DMS79 treated with DMSO at 0.1 percent for 48 hours (cell line): Measurements from ENCODE around the gene NECAB2.

Experiments
- DNase-seq: peaks from one replicate; lab custom pipeline; 2025; lab: John Stamatoyannopoulos, UW

Gene NECAB2

GRCh38 chr16:83967838-83968305 lies at the start of gene NECAB2:
NECAB2 (plus strand) TSS chr16:83968244; CDS start chr16:83968649, 405 bp downstream.
- DNase-seq = no peak

- no peak for DNase-seq
These were observed 47.1 kb upstream of the NECAB2 start for GRCh38 chr16:83920894-83921491.

- DNase-seq = peak; percentile 7
These were observed 44.3 kb upstream of the NECAB2 start for GRCh38 chr16:83923581-83924365.

- no peak for DNase-seq
These were observed 43.4 kb upstream of the NECAB2 start for GRCh38 chr16:83924686-83925085.

- no peak for DNase-seq
These were observed 42.7 kb upstream of the NECAB2 start for GRCh38 chr16:83925095-83925905.

- no peak for DNase-seq
These were observed 41.9 kb upstream of the NECAB2 start for GRCh38 chr16:83925957-83926725.

- DNase-seq = peak; percentile 44
These were observed 41.2 kb upstream of the NECAB2 start for GRCh38 chr16:83926726-83927397.

- DNase-seq = no peak
These were observed 39.5 kb upstream of the NECAB2 start for GRCh38 chr16:83928341-83929055.

GRCh38 chr16:83929811-83930555 lies 38.1 kb upstream of the NECAB2 start:
- no peak for DNase-seq

- no peak for DNase-seq
These were observed 37.1 kb upstream of the NECAB2 start for GRCh38 chr16:83930730-83931500.

GRCh38 chr16:83931556-83931955 lies 36.5 kb upstream of the NECAB2 start:
- DNase-seq = no peak

- DNase-seq = no peak
These were observed 35.7 kb upstream of the NECAB2 start for GRCh38 chr16:83932304-83932703.

- no peak for DNase-seq
These were observed 34.9 kb upstream of the NECAB2 start for GRCh38 chr16:83932955-83933673.

GRCh38 chr16:83933885-83934683 lies 34.0 kb upstream of the NECAB2 start:
- DNase-seq = no peak

GRCh38 chr16:83934684-83934977 lies 33.4 kb upstream of the NECAB2 start:
- DNase-seq = no peak

GRCh38 chr16:83935005-83935857 lies 32.8 kb upstream of the NECAB2 start:
- DNase-seq = no peak

GRCh38 chr16:83935858-83936255 lies 32.2 kb upstream of the NECAB2 start:
- DNase-seq = no peak
